ENCODE results near the gene KRT36. TPM values are rescaled to one million over a fixed set of nuclear protein-coding genes. Genes with fewer than 3 reads are reported as not detected.

Gene KRT36
- total and polyA plus RNA-seq, 12 donors = 0.28 TPM; not detected in 11

DNA sequence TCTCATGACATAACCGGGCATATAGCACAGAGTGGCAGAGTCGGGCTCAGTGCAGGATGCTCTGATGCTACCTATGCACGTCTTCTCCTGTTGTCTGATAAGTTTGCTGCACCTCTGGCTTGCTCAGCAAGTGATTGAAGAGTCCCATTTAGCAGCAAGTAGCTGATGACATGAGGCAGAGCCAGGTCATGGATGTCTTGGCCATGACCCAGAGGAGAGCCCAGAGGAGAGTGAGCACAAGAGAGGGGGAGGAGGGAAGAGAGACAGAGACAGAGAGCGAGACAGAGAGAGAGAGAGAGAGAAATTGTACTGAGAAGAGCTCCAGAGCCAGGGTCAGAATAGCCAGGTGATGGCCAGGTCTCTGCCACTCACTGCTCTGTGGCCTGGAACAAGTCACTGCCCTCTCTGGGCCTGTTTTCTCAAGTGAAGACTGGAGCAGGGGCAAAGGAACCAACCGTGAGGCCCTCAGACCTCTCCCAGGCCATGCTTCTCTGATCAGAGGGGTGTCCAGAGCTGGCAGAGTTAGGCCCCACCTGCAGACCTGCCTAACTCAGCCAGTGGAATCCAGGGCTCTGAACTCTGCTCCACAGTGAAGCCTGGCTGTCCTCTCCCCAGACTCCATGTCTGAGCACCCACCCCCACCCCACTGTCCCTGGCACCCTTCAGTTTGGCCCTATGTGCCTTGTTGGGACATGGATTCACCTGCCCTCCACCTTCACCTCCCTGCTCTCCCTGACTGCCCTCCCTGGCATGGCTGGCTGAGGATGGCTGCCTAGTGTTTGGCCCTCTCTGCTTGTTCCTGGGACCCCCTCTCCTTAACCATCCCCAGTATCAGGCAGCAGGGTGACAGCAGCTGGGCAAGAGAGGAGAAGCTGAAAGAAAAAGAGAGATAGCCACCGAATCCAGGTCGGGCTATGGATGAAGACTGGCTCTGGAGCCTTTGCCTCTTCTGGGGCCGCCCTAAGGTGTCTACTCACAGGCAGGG lies 4.5 kb downstream of the KRT36 start:
- DNase-seq = no peak
- intact Hi-C loops (cut with DNase I) = no loop called here
- no peaks in the 10 kb centered on the region for H3K9me3 ChIP-seq (replicated peaks in 1 of 3)
- H3K27ac ChIP-seq = no peak overlapping the region
- no peaks in the 10 kb centered on the region for H3K27me3 ChIP-seq
- no peaks in the 10 kb centered on the region for H3K36me3 ChIP-seq (replicated peaks in 1 of 2)
- H3K4me3 ChIP-seq = no peak overlapping the region
- TF ChIP-seq, protein P1, sequence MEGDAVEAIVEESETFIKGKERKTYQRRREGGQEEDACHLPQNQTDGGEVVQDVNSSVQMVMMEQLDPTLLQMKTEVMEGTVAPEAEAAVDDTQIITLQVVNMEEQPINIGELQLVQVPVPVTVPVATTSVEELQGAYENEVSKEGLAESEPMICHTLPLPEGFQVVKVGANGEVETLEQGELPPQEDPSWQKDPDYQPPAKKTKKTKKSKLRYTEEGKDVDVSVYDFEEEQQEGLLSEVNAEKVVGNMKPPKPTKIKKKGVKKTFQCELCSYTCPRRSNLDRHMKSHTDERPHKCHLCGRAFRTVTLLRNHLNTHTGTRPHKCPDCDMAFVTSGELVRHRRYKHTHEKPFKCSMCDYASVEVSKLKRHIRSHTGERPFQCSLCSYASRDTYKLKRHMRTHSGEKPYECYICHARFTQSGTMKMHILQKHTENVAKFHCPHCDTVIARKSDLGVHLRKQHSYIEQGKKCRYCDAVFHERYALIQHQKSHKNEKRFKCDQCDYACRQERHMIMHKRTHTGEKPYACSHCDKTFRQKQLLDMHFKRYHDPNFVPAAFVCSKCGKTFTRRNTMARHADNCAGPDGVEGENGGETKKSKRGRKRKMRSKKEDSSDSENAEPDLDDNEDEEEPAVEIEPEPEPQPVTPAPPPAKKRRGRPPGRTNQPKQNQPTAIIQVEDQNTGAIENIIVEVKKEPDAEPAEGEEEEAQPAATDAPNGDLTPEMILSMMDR (IDR thresholded peaks at IDR 0.05) = no peak
- no peak for TF ChIP-seq POLR2A (IDR thresholded peaks at IDR 0.05)
- no peaks in the 10 kb centered on the region for H3K4me1 ChIP-seq (replicated peaks in 1 of 2)
- WGBS, 4 donors = 82 to 91% (median 84%) methylated on average over 7 to 8 of the region's 8 CpGs

DNA sequence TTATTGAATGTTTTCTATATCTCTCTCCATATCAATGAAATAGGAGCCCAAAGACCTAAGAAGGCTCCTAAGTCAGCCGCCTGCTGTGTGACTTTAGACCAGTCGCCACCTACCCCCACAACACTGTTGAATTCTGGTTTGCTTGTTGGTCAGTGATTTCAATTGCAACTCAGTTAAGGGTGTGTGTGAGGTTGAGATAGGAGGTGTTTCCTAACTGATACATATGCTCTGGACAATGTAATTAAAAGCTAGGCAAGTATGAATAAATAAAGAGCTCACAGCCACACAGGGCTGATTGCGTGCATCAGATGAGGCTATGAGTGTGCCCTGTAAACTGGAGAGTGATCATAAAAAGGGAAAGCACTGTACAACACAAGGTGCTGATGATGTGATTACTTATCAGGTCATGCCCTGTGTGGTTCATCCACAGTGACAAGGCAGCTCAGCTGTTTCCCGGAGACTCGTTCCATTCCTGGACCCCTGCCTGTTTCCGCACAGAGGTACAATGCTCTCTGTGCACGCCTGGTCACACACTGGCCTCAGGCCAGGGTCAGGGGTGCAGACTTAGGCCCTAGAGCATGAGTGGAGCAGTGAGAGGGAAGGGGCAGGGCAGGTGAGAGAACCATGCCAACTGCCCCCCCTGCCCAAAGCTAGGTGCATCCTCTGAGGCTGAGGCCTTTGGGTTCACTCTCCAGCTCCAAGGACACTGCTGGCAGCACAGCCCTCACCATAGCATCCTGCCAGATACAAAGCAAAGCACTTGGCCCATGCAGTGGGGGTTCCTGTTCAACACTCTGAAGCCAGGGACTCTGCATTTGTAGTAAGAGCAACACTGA lies 5.5 kb downstream of the KRT36 start:
- DNase-seq = no peak
- no peaks in the 10 kb centered on the region for H3K27me3 ChIP-seq
- intact Hi-C loops (cut with DNase I) = no loop called here
- H3K4me3 ChIP-seq = no peak overlapping the region
- no peaks in the 10 kb centered on the region for H3K36me3 ChIP-seq (replicated peaks in 1 of 2)
- H3K9me3 ChIP-seq (replicated peaks in 1 of 3) = no peaks in the 10 kb centered on the region
- H3K27ac ChIP-seq = no peak overlapping the region
- no peak for TF ChIP-seq POLR2A (IDR thresholded peaks at IDR 0.05)
- TF ChIP-seq, protein P1 (IDR thresholded peaks at IDR 0.05) = no peak
- WGBS, 4 donors = 69 to 87% (median 80%) methylated on average over 4 to 7 of the region's 7 CpGs
- no peaks in the 10 kb centered on the region for H3K4me1 ChIP-seq (replicated peaks in 1 of 2)

DNA sequence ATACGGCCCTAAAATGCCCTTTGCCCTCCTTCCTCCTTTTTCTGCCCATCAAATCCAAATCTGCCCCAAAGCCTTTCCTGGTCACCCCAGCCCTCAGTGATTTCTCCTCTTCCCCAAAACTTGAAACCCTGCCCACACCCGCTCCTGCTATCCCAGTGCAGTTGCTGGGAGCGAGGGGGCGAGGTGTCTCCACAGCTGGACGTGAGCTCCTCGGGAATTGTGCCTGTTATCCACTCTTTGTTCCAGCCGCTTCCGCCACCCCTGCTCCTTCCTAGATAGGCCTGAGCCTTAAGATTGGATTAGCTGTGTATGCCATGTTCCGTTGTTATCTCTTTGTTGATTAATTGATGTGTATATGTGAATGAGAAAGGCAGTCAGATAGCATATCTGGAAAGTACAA lies 6.2 kb downstream of the KRT36 start:
- DNase-seq = no peak
- H3K9me3 ChIP-seq (replicated peaks in 1 of 3) = no peaks in the 10 kb centered on the region
- 84 to 91% (median 87%) methylated on average over 9 of the region's 9 CpGs for WGBS, 4 donors
- no peaks in the 10 kb centered on the region for H3K4me1 ChIP-seq (replicated peaks in 1 of 2)
- no peaks in the 10 kb centered on the region for H3K27me3 ChIP-seq
- TF ChIP-seq, protein P1 (IDR thresholded peaks at IDR 0.05) = no peak
- TF ChIP-seq POLR2A (IDR thresholded peaks at IDR 0.05) = no peak
- H3K27ac ChIP-seq = no peak overlapping the region
- no peaks in the 10 kb centered on the region for H3K36me3 ChIP-seq (replicated peaks in 1 of 2)
- intact Hi-C loops (cut with DNase I) = no loop called here
- no peak overlapping the region for H3K4me3 ChIP-seq

DNA sequence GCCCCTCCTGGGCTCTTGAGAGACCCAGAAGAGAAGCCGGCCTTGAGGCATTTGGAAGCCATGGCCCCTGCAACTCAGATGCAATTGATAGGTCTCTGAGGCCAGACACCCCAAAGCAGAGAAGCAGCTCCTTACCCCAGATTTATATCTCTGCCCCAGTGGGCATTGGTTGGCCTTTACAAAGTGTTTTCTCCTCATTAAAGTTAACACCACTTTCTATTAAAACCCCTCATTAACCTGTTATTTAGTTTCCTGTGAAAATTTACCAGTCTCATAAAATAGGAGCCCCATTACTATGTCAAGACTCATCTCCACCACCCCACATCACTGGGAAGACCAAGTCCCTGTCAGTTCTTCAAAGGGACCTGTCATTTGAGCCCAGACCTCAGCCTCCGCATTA lies 8.7 kb downstream of the KRT36 start, which contains the start of gene KRT35:
Gene KRT35, minus strand, starts transcription at position 116 of the 400 bp plus-strand sequence. Its CDS starts 54 bp downstream, at position 62.
- no peaks in the 10 kb centered on the region for H3K27me3 ChIP-seq
- H3K4me1 ChIP-seq (replicated peaks in 1 of 2) = no peaks in the 10 kb centered on the region
- H3K9me3 ChIP-seq (replicated peaks in 1 of 3) = no peaks in the 10 kb centered on the region
- 92 to 100% (median 93%) methylated on average over 2 of the region's 2 CpGs for WGBS, 4 donors
- H3K36me3 ChIP-seq (replicated peaks in 1 of 2) = no peaks in the 10 kb centered on the region
- DNase-seq = no peak
- intact Hi-C loops (cut with DNase I) = no loop called here
- no peak within 1 kb of the TSS for H3K4me3 ChIP-seq
- H3K27ac ChIP-seq = no peak within 1 kb of the TSS
- TF ChIP-seq, protein P1 (IDR thresholded peaks at IDR 0.05) = no peak
- no peak for TF ChIP-seq POLR2A (IDR thresholded peaks at IDR 0.05)

Data from adrenal gland (tissue), 12 donors.